GM12864 (cell line): Measurements from ENCODE around the gene ATP1A2.

Source experiments
- DNase-seq: peaks from one replicate; pipeline ENCODE4 v3.0.0-alpha.2; 2011; ENCODE audit warnings: low read depth
- H3K4me3 ChIP-seq: 2 replicates; pipeline ENCODE4 v1.5.1; 2011; ENCODE audit warnings: mild to moderate bottlenecking, low read depth, low read length, control low read depth
- TF ChIP-seq, protein P1 (sequence below): IDR thresholded peaks from 2 replicates; pipeline ENCODE4 v1.5.1; 2011; ENCODE audit warnings: low read depth, mild to moderate bottlenecking, moderate library complexity, low read length, control low read depth, inconsistent platforms; ENCODE audit errors: missing control alignments

The ATP1A2 gene

DNA sequence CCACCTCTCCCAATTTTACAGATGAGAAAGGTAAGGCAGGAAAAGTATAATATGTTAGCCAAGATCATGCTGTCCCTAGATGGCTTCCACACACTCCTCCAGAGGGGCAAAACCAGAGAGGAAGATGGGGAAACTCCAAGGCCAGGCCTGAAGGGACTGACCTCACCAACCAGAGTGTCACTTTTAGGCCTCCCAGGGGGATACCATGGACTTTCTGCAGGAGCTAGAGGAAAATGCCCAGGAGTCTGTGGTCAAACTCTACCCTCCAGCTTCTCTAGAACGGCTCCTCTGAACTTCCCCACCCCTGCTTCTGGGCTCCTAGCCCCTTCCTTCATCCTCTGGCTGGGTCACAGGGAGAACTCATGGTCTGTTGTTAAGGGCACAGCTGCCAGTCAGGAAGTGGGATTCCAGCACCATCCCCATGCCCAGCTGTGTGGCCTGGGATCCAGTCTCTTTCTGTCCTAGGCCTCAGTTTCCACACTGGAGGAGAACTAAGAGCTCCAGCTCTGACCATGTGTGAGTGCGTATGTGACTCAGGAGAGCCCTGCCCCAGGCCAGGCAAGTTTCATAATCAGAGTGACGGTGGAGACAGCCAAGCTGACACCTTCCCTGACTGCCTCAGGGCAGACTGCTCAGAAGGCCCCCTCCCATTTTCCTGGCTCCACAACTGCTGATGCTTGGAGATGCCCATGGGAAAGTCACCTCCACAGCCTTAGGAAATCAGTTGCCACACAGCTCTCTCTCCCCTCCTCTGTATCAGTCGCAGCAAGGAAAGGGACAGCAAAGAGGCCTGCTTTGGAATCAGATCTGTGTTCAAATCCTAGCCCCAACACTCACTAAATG is 19.1 kb upstream of the ATP1A2 start:
- TF ChIP-seq, protein P1, sequence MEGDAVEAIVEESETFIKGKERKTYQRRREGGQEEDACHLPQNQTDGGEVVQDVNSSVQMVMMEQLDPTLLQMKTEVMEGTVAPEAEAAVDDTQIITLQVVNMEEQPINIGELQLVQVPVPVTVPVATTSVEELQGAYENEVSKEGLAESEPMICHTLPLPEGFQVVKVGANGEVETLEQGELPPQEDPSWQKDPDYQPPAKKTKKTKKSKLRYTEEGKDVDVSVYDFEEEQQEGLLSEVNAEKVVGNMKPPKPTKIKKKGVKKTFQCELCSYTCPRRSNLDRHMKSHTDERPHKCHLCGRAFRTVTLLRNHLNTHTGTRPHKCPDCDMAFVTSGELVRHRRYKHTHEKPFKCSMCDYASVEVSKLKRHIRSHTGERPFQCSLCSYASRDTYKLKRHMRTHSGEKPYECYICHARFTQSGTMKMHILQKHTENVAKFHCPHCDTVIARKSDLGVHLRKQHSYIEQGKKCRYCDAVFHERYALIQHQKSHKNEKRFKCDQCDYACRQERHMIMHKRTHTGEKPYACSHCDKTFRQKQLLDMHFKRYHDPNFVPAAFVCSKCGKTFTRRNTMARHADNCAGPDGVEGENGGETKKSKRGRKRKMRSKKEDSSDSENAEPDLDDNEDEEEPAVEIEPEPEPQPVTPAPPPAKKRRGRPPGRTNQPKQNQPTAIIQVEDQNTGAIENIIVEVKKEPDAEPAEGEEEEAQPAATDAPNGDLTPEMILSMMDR: no peak
- DNase-seq: no peak
- H3K4me3 ChIP-seq: no peak overlapping the region

DNA sequence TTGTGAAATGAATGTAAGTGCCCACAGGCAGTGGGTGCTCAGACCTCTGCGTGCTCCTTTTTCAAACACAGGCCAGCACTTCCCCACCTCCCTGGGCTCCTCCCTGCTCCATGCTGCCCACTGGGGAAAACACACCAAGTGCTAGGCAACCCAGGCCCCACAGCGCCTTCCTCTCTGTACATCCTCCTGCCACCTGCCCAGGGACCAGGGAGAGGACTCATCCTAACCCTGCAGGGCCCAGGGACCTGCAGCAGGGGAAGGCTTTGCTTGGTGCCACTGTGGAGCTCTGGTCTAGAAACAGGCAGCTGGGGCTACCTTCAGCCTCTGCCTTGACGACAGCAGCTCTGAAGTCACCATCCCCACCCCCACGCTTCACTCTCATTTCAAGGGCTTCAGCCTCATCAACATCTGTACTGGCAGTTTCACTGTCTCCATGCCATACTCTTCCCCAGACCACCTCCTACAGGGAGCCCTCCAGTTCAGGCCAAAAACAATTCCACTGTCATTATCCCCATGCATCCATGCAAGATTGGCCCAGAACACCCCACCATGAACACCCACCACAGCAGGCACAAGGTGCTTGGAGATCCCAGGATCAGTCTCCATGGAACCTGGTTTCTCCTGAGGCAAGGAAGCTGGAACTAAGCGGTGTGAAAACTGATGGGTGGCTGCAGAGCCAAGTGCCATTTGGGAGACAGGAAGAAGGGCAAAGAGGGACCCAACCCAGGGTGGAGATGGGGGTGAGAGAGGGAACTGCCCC is 18.2 kb upstream of the ATP1A2 start:
- H3K4me3 ChIP-seq: peak overlapping the region; percentile 79
- DNase-seq: no peak
- TF ChIP-seq, protein P1: no peak

DNA sequence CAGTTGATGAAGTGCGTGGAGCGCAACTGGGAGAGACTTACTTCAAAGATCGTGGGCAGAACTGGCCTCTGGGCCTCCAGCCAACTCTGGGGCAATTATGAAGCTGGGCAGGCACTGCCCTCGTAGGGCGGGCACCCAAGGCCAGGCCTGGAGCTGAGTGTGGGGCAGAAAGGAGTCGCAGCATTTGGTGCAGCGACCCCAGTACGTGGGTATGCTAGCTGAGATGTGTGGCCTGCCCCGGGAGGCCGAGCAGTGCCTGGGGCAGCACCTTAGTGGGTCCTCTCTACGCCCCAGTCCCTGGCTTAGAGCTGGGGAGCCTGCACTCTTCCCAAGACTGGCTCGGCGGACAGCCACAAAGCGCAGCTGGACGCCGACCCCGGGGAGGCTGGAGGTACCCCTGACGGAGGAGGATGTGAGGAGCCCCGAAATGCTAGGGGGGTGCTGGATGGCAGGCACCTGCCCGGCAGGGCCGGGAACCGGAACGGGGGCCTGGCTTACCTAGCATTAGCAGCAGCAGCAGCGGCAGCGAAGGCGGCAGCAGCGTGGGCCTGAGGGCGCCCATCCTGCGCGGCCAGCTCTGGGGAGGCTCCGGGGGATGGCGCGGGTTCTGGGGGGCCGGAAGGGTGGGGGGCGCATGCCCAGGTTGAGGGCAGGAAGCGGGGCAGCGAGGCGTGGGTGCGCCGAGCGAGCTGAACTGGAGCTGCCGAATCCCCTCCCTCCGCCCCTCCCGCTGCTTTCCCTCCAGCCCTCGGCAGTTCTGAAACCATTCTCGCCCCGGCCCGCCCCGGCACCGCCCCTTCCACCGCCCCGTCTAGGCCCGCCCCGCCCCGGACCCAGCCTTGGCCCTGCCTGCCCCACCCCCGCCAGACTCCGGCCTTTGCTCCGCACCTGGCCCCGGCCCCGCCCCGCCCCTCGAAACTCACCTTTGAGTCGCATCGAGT is 17.4 kb upstream of the ATP1A2 start, which contains the start of gene IGSF8:
Gene IGSF8 (minus strand): TSS at position 709 of the 941 bp plus-strand sequence. CDS start 147 bp downstream, at position 562.
- TF ChIP-seq, protein P1: no peak
- H3K4me3 ChIP-seq: peak within 1 kb of the TSS; percentile 79
- DNase-seq: peak; percentile 65

DNA sequence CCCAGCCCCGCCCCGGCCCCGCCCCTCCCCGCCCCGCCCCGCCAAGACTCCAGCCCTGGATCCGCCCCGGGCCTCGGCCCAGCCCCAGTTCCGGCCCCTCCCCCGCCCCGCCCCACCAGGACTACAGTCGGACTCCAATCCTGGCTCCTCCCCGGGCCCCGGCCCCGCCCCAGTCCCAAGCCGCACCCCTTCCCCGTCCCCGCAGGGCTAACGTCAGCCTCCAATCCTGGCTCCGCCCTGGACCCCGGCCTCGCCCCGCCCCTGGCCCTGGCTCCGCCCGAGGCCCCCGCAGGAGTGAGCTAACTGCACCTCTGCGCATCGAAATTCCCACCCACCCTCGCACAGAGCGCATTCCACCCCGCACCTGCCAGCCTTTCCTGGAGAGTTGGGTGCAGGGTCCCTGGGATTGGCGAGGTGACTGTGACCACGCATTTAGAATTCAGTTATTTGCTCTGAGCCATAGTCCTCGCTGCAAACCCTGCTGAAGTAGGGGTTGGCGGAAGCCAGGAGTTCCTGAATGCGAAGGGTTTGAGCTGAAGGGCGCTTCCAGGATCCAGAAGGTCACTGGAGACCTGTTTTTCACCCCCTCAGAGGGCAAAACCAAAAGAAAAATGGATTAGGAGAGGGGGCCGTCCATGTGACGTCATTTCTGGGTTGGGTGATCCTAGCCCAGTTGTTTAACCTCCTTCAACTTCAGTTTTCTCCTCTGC is 16.6 kb upstream of the ATP1A2 start:
- H3K4me3 ChIP-seq: peak overlapping the region; percentile 47
- DNase-seq: peak; percentile 71
- TF ChIP-seq, protein P1: no peak

DNA sequence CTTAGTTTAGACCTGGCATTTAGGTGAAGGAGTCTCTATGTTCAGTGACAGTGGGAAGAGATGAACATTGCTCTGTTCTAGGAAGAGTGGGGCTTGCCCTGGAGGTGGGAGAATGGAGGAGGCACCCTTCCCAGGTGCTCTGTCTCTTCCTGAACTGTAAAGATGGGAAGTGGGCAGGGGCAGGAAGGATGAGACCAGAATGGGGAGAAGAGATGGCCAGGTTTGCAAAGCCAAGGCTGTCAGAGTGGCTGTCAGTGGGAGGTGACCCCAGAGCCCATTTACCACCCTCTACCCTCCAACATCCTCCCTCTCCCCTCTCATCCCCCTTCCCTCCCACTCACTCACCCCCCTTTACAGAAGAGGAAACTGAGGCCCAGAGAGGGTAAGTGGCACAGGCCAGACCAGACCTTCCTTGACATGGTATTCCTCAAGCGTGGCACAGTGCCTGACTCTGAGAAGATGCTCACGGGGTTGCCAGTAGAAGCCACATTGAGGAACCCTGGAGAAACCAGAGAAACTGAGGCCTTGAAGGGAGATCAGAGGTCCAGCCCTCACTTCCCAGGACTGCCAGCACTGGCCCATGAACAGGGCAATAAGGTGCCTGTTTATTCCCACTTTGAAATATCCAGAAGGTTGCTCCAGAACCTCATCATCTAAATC is 15.7 kb upstream of the ATP1A2 start:
- no peak for DNase-seq
- H3K4me3 ChIP-seq: no peak overlapping the region
- TF ChIP-seq, protein P1: no peak
